GM23338 (cell line): ENCODE data around the gene CHIC2.

Experiments
- CREB1 ChIP-seq: fragments of 250-450 bp; sonication (Bioruptor Pico); IDR thresholded peaks from 2 replicates; pipeline ENCODE4 v1.5.0; 2020; ENCODE audit warnings: low read depth, mild to moderate bottlenecking, moderate library complexity
- CTCF ChIP-seq, 2 experiments: fragments of 200-600 bp in 1 of 2; sonication (generic) in 1 of 2; conservative IDR thresholded peaks; 2 replicates each; pipeline versions ENCODE4 v1.5.1 to v1.6.1; 2016 to 2017; ENCODE audit warnings: antibody characterized with exemption in 2 of 2, low read depth in 2 of 2, mild to moderate bottlenecking in 2 of 2, moderate library complexity in 1 of 2
- EZH2 ChIP-seq: fragments of 200-600 bp; sonication (generic); IDR thresholded peaks from one replicate; pipeline ENCODE4 v1.8.0; 2017; ENCODE audit warnings: antibody characterized with exemption, mild to moderate bottlenecking, low read depth; ENCODE audit not compliant: unreplicated experiment
- EZH2phosphoT487 ChIP-seq: fragments of 200-600 bp; sonication (generic); IDR thresholded peaks from one replicate; pipeline ENCODE4 v1.8.1; 2018; ENCODE audit warnings: antibody characterized with exemption; ENCODE audit not compliant: unreplicated experiment
- JUNB ChIP-seq: IDR thresholded peaks from one replicate; pipeline ENCODE4 v1.6.1; 2016; ENCODE audit warnings: antibody characterized with exemption; ENCODE audit not compliant: unreplicated experiment
- POLR2AphosphoS5 ChIP-seq: IDR thresholded peaks from 2 replicates; pipeline ENCODE4 v1.6.1; 2016; ENCODE audit warnings: antibody characterized with exemption, low read depth
- TF ChIP-seq, protein P1 (sequence below): IDR thresholded peaks from one replicate; pipeline ENCODE4 v1.6.1; 2018; ENCODE audit warnings: antibody characterized with exemption; ENCODE audit not compliant: unreplicated experiment
- TF ChIP-seq, protein P2 (sequence below): IDR thresholded peaks from 2 replicates; pipeline ENCODE4 v1.6.1; 2016; ENCODE audit warnings: antibody characterized with exemption

- TF ChIP-seq POLR2AphosphoS5 (no peak), EZH2phosphoT487 (no peak), CTCF (conservative IDR thresholded peaks at IDR 0.05; ENCODE audit: low read depth in 2 of 2) (no peak), JUNB (no peak), CREB1 (CRISPR knock-in tag) (no peak), EZH2 (no peak)
- TF ChIP-seq, protein P1, sequence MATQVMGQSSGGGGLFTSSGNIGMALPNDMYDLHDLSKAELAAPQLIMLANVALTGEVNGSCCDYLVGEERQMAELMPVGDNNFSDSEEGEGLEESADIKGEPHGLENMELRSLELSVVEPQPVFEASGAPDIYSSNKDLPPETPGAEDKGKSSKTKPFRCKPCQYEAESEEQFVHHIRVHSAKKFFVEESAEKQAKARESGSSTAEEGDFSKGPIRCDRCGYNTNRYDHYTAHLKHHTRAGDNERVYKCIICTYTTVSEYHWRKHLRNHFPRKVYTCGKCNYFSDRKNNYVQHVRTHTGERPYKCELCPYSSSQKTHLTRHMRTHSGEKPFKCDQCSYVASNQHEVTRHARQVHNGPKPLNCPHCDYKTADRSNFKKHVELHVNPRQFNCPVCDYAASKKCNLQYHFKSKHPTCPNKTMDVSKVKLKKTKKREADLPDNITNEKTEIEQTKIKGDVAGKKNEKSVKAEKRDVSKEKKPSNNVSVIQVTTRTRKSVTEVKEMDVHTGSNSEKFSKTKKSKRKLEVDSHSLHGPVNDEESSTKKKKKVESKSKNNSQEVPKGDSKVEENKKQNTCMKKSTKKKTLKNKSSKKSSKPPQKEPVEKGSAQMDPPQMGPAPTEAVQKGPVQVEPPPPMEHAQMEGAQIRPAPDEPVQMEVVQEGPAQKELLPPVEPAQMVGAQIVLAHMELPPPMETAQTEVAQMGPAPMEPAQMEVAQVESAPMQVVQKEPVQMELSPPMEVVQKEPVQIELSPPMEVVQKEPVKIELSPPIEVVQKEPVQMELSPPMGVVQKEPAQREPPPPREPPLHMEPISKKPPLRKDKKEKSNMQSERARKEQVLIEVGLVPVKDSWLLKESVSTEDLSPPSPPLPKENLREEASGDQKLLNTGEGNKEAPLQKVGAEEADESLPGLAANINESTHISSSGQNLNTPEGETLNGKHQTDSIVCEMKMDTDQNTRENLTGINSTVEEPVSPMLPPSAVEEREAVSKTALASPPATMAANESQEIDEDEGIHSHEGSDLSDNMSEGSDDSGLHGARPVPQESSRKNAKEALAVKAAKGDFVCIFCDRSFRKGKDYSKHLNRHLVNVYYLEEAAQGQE: no peak
- TF ChIP-seq, protein P2, sequence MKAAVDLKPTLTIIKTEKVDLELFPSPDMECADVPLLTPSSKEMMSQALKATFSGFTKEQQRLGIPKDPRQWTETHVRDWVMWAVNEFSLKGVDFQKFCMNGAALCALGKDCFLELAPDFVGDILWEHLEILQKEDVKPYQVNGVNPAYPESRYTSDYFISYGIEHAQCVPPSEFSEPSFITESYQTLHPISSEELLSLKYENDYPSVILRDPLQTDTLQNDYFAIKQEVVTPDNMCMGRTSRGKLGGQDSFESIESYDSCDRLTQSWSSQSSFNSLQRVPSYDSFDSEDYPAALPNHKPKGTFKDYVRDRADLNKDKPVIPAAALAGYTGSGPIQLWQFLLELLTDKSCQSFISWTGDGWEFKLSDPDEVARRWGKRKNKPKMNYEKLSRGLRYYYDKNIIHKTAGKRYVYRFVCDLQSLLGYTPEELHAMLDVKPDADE: no peak
Measured at GRCh38 chr4:54061067-54061466, 3.3 kb downstream of the CHIC2 start.
